Measurements from ENCODE around the gene TIPARP. TPM values are rescaled to one million over a fixed set of nuclear protein-coding genes. Genes with fewer than 3 reads are reported as not detected.

Gene TIPARP
- total RNA-seq, 1 donor from 2014 or later, result 27.2 TPM

DNA sequence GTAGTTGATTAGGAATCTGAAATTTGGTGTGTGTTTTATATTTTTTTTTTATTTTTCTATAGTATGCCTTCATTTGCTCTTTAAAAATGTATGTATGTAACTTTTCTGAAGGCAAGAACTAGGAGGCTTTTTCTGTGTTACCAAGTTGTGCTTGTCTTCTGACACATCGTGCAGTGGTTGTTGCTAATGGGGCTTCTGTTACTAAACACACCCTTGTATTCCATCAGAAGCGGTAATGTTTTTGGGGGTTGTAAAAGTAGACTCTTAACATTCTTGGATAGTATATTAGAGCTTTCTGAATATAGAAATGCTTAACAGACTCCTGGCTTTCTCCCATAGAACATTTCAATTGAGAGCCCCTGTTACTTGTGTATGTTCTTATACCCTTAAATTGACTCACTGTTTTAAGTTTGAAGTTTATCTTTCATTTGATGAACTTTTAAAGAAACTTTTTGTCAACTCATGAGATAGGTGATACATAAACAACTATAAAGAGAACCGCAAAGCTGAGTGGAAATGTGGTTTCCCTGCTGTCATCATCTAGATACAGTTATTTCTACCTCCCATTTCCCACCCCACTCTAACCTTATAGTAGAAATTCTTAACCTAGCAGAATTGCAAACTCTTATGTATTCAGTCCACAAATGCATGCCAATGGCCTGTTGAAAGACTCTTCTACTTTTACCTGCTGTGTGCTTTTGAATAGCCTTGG lies 2.5 kb downstream of the TIPARP start:
- no peaks in the 10 kb centered on the region for H3K27me3 ChIP-seq (ENCODE audit: low read depth)
- intact Hi-C loops (cut with micrococcal nuclease), result loop anchor here (5.0 to 10.0 kb wide), 2 partner anchors 122 to 405 kb away; partner anchors contain the start of gene SSR3
- peak overlapping the region; percentile 81 for H3K4me3 ChIP-seq
- peaks cover 84% of the 10 kb centered on the region for H3K4me1 ChIP-seq
- peaks cover 17% of the 10 kb centered on the region for H3K36me3 ChIP-seq
- DNase-seq, result no peak
- no peaks in the 10 kb centered on the region for H3K9me3 ChIP-seq (replicated peaks)
- H3K27ac ChIP-seq (replicated peaks), result peak overlapping the region; percentile 95
- TF ChIP-seq, protein P1, sequence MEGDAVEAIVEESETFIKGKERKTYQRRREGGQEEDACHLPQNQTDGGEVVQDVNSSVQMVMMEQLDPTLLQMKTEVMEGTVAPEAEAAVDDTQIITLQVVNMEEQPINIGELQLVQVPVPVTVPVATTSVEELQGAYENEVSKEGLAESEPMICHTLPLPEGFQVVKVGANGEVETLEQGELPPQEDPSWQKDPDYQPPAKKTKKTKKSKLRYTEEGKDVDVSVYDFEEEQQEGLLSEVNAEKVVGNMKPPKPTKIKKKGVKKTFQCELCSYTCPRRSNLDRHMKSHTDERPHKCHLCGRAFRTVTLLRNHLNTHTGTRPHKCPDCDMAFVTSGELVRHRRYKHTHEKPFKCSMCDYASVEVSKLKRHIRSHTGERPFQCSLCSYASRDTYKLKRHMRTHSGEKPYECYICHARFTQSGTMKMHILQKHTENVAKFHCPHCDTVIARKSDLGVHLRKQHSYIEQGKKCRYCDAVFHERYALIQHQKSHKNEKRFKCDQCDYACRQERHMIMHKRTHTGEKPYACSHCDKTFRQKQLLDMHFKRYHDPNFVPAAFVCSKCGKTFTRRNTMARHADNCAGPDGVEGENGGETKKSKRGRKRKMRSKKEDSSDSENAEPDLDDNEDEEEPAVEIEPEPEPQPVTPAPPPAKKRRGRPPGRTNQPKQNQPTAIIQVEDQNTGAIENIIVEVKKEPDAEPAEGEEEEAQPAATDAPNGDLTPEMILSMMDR (IDR thresholded peaks at IDR 0.05; ENCODE audit: borderline replicate concordance), result no peak

DNA sequence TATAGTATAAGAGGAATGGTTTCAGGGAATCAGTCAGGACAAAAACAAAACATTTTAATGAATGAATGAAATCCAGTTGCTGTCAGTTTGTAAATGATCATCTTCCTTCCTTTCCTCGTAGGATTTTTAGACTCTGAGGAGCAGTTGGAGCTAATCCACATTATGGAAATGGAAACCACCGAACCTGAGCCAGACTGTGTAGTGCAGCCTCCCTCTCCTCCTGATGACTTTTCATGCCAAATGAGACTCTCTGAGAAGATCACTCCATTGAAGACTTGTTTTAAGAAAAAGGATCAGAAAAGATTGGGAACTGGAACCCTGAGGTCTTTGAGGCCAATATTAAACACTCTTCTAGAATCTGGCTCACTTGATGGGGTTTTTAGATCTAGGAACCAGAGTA lies 3.1 kb downstream of the TIPARP start:
- no peak for DNase-seq
- no peaks in the 10 kb centered on the region for H3K9me3 ChIP-seq (replicated peaks)
- H3K4me1 ChIP-seq, result peaks cover 90% of the 10 kb centered on the region
- no peaks in the 10 kb centered on the region for H3K27me3 ChIP-seq (ENCODE audit: low read depth)
- intact Hi-C loops (cut with micrococcal nuclease), result loop anchor here (5.0 to 10.0 kb wide), 2 partner anchors 123 to 405 kb away; partner anchors contain the start of gene SSR3
- peak overlapping the region; percentile 81 for H3K4me3 ChIP-seq
- H3K36me3 ChIP-seq, result peaks cover 17% of the 10 kb centered on the region
- TF ChIP-seq, protein P1 (IDR thresholded peaks at IDR 0.05; ENCODE audit: borderline replicate concordance), result no peak
- peak overlapping the region; percentile 95 for H3K27ac ChIP-seq (replicated peaks)

DNA sequence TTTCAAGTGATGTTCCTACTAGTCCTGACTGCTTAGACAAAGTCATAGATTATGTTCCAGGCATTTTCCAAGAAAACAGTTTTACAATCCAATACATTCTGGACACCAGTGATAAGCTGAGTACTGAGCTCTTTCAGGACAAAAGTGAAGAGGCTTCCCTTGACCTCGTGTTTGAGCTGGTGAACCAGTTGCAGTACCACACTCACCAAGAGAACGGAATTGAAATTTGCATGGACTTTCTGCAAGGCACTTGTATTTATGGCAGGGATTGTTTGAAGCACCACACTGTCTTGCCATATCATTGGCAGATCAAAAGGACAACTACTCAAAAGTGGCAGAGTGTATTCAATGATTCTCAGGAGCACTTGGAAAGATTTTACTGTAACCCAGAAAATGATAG lies 3.8 kb downstream of the TIPARP start:
- peaks cover 17% of the 10 kb centered on the region for H3K36me3 ChIP-seq
- peak overlapping the region; percentile 95 for H3K27ac ChIP-seq (replicated peaks)
- no peak overlapping the region for H3K4me3 ChIP-seq
- no peak for DNase-seq
- intact Hi-C loops (cut with micrococcal nuclease), result loop anchor here (5.0 to 10.0 kb wide), 2 partner anchors 123 to 404 kb away; partner anchors contain the start of gene SSR3
- H3K27me3 ChIP-seq (ENCODE audit: low read depth), result no peaks in the 10 kb centered on the region
- H3K4me1 ChIP-seq, result peaks cover 96% of the 10 kb centered on the region
- TF ChIP-seq, protein P1 (IDR thresholded peaks at IDR 0.05; ENCODE audit: borderline replicate concordance), result no peak
- H3K9me3 ChIP-seq (replicated peaks), result no peaks in the 10 kb centered on the region

DNA sequence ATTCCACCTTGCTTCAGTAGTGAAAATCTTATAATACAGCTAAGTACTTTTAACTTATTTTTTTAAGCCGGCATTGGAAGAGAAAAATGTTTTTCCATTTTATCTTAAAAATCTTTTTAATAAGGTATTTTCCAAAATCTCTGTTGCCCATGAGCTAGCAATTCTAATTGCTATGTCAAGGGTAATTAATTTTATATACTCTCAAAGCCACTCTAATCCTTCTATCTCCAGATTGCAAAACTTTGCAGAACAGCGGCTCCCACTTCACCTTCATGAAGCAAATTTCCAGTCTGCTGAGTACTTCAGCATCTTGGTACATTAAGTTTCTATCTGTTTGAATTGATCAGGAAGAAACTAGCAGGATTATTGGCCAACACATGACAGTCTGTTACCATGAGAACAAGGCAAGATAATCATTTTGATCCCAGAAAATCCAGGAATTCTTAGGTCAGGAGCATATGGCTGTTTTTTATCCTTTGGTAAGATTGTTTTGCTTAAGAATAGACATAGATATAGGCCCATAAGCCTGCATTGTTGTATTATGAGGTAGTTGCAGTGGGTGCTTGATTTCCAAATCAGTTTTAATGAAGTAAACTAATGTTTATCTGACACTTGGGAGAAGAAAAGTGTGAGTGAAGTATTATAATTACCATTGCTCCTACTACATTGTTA lies 6.0 kb downstream of the TIPARP start:
- H3K9me3 ChIP-seq (replicated peaks), result no peaks in the 10 kb centered on the region
- H3K4me3 ChIP-seq, result peak overlapping the region; percentile 16
- TF ChIP-seq, protein P1 (IDR thresholded peaks at IDR 0.05; ENCODE audit: borderline replicate concordance), result no peak
- peaks cover 17% of the 10 kb centered on the region for H3K36me3 ChIP-seq
- H3K4me1 ChIP-seq, result peaks cover 100% of the 10 kb centered on the region
- intact Hi-C loops (cut with micrococcal nuclease), result no loop called here
- H3K27ac ChIP-seq (replicated peaks), result peak overlapping the region; percentile 73
- H3K27me3 ChIP-seq (ENCODE audit: low read depth), result no peaks in the 10 kb centered on the region
- no peak for DNase-seq

DNA sequence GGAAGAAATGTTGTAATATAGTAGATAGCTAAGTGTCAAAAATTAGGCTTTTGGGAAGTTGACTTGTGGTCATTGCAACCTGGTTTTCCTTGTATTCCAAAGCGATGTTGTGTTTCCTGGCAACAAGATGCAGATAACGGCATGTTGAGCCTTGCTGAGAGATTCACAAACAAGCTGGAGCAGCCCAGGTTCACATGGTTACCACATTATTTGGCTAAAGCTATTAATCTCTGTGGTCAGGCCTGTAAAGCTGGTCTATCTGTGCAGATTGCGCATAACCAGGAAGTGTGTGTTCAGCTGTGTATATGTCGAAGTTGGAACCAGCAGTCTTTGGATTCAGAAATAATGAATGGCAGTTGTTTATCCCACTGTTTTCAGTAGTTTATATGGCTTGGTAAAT lies 6.6 kb downstream of the TIPARP start:
- intact Hi-C loops (cut with micrococcal nuclease), result no loop called here
- Histone ChIP-seq H3K27me3 (ENCODE audit: low read depth) (no peaks in the 10 kb centered on the region), H3K9me3 (replicated peaks) (no peaks in the 10 kb centered on the region), H3K27ac (replicated peaks) (peak overlapping the region; percentile 73), H3K4me3 (peak overlapping the region; percentile 16), H3K4me1 (peaks cover 100% of the 10 kb centered on the region), H3K36me3 (peaks cover 17% of the 10 kb centered on the region)
- DNase-seq, result no peak
- TF ChIP-seq, protein P1 (IDR thresholded peaks at IDR 0.05; ENCODE audit: borderline replicate concordance), result no peak

Data from left ventricle myocardium inferior (tissue), 1 donor.